Stimulated activated CD8-positive, alpha-beta memory T cell treated with anti-CD3 and anti-CD28 coated beads, Interleukin-15, amount 100 ng/mL, for 4 hours (primary cell): ENCODE results near the gene LRRC17.

Experiments
- DNase-seq, 2 donors: peaks; one replicate each; pipeline ENCODE4 v3.0.0-alpha.2; 2020; ENCODE audit warnings: low read depth in 2 of 2

LRRC17 gene

GRCh38 chr7:102988631-102989560, 76.1 kb downstream of the LRRC17 start:
- DNase-seq: no peak

GRCh38 chr7:102990642-102991041, 77.8 kb downstream of the LRRC17 start:
- no peak for DNase-seq

GRCh38 chr7:102991077-102991539, 78.3 kb downstream of the LRRC17 start:
- DNase-seq: no peak

GRCh38 chr7:102991540-102992214, 78.9 kb downstream of the LRRC17 start:
- no peak for DNase-seq

- no peak for DNase-seq
Observed at GRCh38 chr7:102992509-102992937, 79.7 kb downstream of the LRRC17 start.

GRCh38 chr7:102992938-102993717, 80.3 kb downstream of the LRRC17 start:
- no peak for DNase-seq

GRCh38 chr7:102993718-102994029, 80.9 kb downstream of the LRRC17 start:
- no peak for DNase-seq

GRCh38 chr7:102994567-102994966, 81.8 kb downstream of the LRRC17 start:
- no peak for DNase-seq
